ENCODE measurements around the gene C15orf61.

C15orf61 gene

DNA sequence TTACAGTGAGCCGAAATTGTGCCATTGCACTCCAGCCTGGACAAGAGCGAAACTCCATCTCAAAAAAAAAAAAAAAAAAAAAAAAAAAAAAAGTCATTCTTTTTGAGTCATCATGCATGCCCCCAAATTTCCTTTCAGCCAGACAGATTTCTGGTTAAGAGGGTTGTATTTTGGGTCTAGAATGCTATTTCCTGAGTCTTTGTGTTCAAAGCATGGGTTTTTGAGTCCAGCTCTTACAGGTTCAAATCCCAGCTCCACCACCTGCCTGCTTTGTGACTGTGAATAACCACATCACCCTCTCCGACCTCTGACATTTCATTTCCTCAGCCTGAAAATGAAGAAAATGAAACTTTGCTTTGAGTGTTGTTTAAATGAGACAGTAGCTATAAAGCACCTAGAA, 9.3 kb upstream of the C15orf61 start (continued):
- TF ChIP-seq, protein P1, sequence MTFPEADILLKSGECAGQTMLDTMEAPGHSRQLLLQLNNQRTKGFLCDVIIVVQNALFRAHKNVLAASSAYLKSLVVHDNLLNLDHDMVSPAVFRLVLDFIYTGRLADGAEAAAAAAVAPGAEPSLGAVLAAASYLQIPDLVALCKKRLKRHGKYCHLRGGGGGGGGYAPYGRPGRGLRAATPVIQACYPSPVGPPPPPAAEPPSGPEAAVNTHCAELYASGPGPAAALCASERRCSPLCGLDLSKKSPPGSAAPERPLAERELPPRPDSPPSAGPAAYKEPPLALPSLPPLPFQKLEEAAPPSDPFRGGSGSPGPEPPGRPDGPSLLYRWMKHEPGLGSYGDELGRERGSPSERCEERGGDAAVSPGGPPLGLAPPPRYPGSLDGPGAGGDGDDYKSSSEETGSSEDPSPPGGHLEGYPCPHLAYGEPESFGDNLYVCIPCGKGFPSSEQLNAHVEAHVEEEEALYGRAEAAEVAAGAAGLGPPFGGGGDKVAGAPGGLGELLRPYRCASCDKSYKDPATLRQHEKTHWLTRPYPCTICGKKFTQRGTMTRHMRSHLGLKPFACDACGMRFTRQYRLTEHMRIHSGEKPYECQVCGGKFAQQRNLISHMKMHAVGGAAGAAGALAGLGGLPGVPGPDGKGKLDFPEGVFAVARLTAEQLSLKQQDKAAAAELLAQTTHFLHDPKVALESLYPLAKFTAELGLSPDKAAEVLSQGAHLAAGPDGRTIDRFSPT (tag by site-specific recombination; IDR thresholded peaks at IDR 0.05): no peak

DNA sequence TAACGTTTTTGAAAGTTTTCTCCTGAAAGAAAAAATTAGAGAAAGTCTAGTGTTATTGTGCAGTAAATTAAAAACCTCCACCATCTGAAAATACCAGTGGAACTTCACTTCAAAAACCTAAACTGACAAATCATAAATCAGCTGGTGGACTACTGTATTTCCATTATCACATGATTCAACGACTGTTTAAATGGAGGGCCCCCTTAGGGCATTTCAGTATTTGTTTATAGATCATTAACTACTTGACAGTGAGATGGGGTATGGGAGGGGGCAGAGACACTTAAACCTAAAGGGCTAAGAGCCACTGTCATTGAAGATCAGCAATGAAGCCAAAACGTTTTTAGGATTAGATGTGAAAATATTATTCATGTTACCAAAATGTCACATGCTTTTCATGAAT, 8.8 kb upstream of the C15orf61 start:
- Histone ChIP-seq H3K9me3 (ENCODE audit: control insufficient read depth, insufficient read depth, low read depth, low read length) (no peaks in the 10 kb centered on the region), H3K27ac (ENCODE audit: extremely low read depth, low read depth, low read length) (no peak overlapping the region), H3K4me3 (ENCODE audit: low read depth, low read length) (no peak overlapping the region), H3K36me3 (ENCODE audit: control insufficient read depth in 2 of 2, insufficient read depth in 1 of 2, low read length in 2 of 2) (peaks cover 5 to 6% of the 10 kb centered on the region in 2 experiments; a peak in 2 of 3 replicates), H3K4me1 (ENCODE audit: control insufficient read depth, insufficient read depth, low read length) (peaks cover 10% of the 10 kb centered on the region)
- POLR2A ChIA-PET: no interaction called here
- CTCF ChIA-PET: interaction anchor here (0.8 kb wide), 2 partner anchors 320 to 1519 kb away, joined by 3 to 4 read pairs; no protein-coding TSS in a partner anchor
- TF ChIP-seq, protein P2, sequence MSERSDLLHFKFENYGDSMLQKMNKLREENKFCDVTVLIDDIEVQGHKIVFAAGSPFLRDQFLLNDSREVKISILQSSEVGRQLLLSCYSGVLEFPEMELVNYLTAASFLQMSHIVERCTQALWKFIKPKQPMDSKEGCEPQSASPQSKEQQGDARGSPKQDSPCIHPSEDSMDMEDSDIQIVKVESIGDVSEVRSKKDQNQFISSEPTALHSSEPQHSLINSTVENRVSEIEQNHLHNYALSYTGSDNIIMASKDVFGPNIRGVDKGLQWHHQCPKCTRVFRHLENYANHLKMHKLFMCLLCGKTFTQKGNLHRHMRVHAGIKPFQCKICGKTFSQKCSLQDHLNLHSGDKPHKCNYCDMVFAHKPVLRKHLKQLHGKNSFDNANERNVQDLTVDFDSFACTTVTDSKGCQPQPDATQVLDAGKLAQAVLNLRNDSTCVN (tag by site-specific recombination; optimal IDR thresholded peaks at IDR 0.05): no peak
- TF ChIP-seq ZNF555 (tag by site-specific recombination; conservative IDR thresholded peaks at IDR 0.05) (no peak), ZNF175 (tag by site-specific recombination; IDR thresholded peaks at IDR 0.05) (no peak), ZNF701 (tag by site-specific recombination; IDR thresholded peaks at IDR 0.05) (no peak), SP3 (tag by site-specific recombination; IDR thresholded peaks at IDR 0.05) (no peak), ZNF792 (tag by site-specific recombination; IDR thresholded peaks at IDR 0.05) (no peak), ZNF214 (tag by site-specific recombination; IDR thresholded peaks at IDR 0.05; ENCODE audit: borderline replicate concordance) (no peak), ZNF366 (tag by site-specific recombination; conservative IDR thresholded peaks at IDR 0.05) (no peak), ZNF544 (tag by site-specific recombination; IDR thresholded peaks at IDR 0.05) (no peak), ZNF169 (tag by site-specific recombination; IDR thresholded peaks at IDR 0.05) (no peak), KLF10 (tag by site-specific recombination; IDR thresholded peaks at IDR 0.05) (peak; percentile 58; the same call in 1 of the 2 replicates), ZNF776 (tag by site-specific recombination; IDR thresholded peaks at IDR 0.05; ENCODE audit: borderline replicate concordance) (no peak), ZNF292 (tag by site-specific recombination; IDR thresholded peaks at IDR 0.05; ENCODE audit: borderline replicate concordance, low read depth) (no peak), ZNF274 (IDR thresholded peaks at IDR 0.05; ENCODE audit: low read length) (no peak), ZNF274 (tag by site-specific recombination; IDR thresholded peaks at IDR 0.05; ENCODE audit: borderline replicate concordance) (no peak), TCF7L2 (IDR thresholded peaks at IDR 0.05; ENCODE audit: borderline replicate concordance, low read depth, low read length) (no peak; the same call in 1 of the 2 replicates), YY1 (tag by site-specific recombination; IDR thresholded peaks at IDR 0.05) (peak; percentile 65; the same call in 1 of the 2 replicates), ZNF777 (tag by site-specific recombination; IDR thresholded peaks at IDR 0.05; ENCODE audit: borderline replicate concordance) (no peak), ZBTB20 (tag by site-specific recombination; IDR thresholded peaks at IDR 0.05) (no peak), HOXA7 (CRISPR knock-in tag; IDR thresholded peaks at IDR 0.05; ENCODE audit: borderline replicate concordance) (no peak), ZNF785 (tag by site-specific recombination; IDR thresholded peaks at IDR 0.05) (no peak)
- TF ChIP-seq, protein P3, sequence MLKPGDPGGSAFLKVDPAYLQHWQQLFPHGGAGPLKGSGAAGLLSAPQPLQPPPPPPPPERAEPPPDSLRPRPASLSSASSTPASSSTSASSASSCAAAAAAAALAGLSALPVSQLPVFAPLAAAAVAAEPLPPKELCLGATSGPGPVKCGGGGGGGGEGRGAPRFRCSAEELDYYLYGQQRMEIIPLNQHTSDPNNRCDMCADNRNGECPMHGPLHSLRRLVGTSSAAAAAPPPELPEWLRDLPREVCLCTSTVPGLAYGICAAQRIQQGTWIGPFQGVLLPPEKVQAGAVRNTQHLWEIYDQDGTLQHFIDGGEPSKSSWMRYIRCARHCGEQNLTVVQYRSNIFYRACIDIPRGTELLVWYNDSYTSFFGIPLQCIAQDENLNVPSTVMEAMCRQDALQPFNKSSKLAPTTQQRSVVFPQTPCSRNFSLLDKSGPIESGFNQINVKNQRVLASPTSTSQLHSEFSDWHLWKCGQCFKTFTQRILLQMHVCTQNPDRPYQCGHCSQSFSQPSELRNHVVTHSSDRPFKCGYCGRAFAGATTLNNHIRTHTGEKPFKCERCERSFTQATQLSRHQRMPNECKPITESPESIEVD (tag by site-specific recombination; IDR thresholded peaks at IDR 0.05): peak; percentile 92
- TF ChIP-seq, protein P4, sequence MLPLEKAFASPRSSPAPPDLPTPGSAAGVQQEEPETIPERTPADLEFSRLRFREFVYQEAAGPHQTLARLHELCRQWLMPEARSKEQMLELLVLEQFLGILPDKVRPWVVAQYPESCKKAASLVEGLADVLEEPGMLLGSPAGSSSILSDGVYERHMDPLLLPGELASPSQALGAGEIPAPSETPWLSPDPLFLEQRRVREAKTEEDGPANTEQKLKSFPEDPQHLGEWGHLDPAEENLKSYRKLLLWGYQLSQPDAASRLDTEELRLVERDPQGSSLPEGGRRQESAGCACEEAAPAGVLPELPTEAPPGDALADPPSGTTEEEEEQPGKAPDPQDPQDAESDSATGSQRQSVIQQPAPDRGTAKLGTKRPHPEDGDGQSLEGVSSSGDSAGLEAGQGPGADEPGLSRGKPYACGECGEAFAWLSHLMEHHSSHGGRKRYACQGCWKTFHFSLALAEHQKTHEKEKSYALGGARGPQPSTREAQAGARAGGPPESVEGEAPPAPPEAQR (tag by site-specific recombination; IDR thresholded peaks at IDR 0.05): no peak
- TF ChIP-seq, protein P5, sequence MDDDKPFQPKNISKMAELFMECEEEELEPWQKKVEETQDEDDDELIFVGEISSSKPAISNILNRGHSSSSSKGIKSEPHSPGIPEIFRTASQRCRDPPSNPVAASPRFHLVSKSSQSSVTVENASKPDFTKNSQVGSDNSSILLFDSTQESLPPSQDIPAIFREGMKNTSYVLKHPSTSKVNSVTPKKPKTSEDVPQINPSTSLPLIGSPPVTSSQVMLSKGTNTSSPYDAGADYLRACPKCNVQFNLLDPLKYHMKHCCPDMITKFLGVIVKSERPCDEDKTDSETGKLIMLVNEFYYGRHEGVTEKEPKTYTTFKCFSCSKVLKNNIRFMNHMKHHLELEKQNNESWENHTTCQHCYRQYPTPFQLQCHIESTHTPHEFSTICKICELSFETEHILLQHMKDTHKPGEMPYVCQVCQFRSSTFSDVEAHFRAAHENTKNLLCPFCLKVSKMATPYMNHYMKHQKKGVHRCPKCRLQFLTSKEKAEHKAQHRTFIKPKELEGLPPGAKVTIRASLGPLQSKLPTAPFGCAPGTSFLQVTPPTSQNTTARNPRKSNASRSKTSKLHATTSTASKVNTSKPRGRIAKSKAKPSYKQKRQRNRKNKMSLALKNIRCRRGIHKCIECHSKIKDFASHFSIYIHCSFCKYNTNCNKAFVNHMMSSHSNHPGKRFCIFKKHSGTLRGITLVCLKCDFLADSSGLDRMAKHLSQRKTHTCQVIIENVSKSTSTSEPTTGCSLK (tag by site-specific recombination; IDR thresholded peaks at IDR 0.05): no peak
- TF ChIP-seq, protein P6, sequence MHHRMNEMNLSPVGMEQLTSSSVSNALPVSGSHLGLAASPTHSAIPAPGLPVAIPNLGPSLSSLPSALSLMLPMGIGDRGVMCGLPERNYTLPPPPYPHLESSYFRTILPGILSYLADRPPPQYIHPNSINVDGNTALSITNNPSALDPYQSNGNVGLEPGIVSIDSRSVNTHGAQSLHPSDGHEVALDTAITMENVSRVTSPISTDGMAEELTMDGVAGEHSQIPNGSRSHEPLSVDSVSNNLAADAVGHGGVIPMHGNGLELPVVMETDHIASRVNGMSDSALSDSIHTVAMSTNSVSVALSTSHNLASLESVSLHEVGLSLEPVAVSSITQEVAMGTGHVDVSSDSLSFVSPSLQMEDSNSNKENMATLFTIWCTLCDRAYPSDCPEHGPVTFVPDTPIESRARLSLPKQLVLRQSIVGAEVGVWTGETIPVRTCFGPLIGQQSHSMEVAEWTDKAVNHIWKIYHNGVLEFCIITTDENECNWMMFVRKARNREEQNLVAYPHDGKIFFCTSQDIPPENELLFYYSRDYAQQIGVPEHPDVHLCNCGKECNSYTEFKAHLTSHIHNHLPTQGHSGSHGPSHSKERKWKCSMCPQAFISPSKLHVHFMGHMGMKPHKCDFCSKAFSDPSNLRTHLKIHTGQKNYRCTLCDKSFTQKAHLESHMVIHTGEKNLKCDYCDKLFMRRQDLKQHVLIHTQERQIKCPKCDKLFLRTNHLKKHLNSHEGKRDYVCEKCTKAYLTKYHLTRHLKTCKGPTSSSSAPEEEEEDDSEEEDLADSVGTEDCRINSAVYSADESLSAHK (tag by site-specific recombination; IDR thresholded peaks at IDR 0.05): 0 out of 2 replicates have a peak, but pooled peaks have one; percentile 33
